Fibroblast of pulmonary artery (primary cell): Measurements from ENCODE around the gene NUCB1.
A peak's percentile ranks its signal among the peaks of the same experiment; 100 is the strongest.

ENCODE experiments used
- DNase-seq: peaks from one replicate; pipeline ENCODE4 v3.0.0-alpha.2; 2010; ENCODE audit warnings: low read depth
- H3K4me3 ChIP-seq: replicated peaks from 2 replicates; pipeline ENCODE4 v1.5.1; 2011; ENCODE audit warnings: low read depth, mild to moderate bottlenecking, control low read depth, low read length, moderate library complexity
- TF ChIP-seq, protein P1 (sequence below): IDR thresholded peaks from 2 replicates; pipeline ENCODE4 v1.5.1; 2011; ENCODE audit warnings: mild to moderate bottlenecking, control low read depth, low read length, inconsistent platforms; ENCODE audit errors: missing control alignments

NUCB1 gene

GRCh38 chr19:48970139-48970766, 70.1 kb downstream of the NUCB1 start:
- TF ChIP-seq, protein P1, sequence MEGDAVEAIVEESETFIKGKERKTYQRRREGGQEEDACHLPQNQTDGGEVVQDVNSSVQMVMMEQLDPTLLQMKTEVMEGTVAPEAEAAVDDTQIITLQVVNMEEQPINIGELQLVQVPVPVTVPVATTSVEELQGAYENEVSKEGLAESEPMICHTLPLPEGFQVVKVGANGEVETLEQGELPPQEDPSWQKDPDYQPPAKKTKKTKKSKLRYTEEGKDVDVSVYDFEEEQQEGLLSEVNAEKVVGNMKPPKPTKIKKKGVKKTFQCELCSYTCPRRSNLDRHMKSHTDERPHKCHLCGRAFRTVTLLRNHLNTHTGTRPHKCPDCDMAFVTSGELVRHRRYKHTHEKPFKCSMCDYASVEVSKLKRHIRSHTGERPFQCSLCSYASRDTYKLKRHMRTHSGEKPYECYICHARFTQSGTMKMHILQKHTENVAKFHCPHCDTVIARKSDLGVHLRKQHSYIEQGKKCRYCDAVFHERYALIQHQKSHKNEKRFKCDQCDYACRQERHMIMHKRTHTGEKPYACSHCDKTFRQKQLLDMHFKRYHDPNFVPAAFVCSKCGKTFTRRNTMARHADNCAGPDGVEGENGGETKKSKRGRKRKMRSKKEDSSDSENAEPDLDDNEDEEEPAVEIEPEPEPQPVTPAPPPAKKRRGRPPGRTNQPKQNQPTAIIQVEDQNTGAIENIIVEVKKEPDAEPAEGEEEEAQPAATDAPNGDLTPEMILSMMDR: no peak
- DNase-seq: no peak
- H3K4me3 ChIP-seq: no peak overlapping the region

DNA sequence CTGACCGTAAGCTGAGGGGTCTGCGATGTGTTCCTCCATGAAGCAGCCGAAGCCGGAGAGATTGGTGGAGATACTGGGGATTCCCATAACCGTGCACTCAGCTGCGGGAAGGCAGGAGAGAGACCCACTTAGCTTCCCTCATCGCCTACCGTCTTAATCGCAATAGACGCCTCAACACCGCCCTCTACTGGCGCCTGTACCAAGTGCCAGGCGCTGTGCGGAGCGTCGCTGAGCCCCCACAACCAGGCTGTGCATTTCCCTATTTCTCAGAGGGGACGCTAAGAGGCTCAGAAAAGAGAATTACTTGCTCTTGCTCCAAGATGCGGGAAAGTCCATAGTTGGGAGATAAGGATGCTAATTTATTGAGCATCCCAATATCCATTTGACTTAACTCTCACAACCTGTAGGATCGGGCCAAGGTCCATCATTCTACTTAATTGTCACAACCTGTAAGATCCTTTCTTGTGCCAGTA, 70.8 kb downstream of the NUCB1 start:
- TF ChIP-seq, protein P1: peak; percentile 96
- peak; percentile 85 for DNase-seq
- H3K4me3 ChIP-seq: no peak overlapping the region
